Brain microvascular endothelial cell (primary cell): ENCODE data around the gene PTPRJ.

Source experiments
- DNase-seq: peaks from one replicate; pipeline ENCODE4 v3.0.0-alpha.2; 2020
- H3K27ac ChIP-seq: fragments of 250-450 bp; sonication (Bioruptor Pico); 2 replicates; pipeline ENCODE4 v1.5.1; 2020; ENCODE audit warnings: mild to moderate bottlenecking, moderate library complexity
- H3K27me3 ChIP-seq: fragments of 250-450 bp; sonication (Bioruptor Pico); replicated peaks from 2 replicates; pipeline ENCODE4 v1.5.1; 2020; ENCODE audit warnings: mild to moderate bottlenecking
- H3K36me3 ChIP-seq: fragments of 250-450 bp; sonication (Bioruptor Pico); replicated peaks from 2 replicates; pipeline ENCODE4 v1.5.1; 2020; ENCODE audit warnings: mild to moderate bottlenecking
- H3K4me3 ChIP-seq: 2 replicates; pipeline ENCODE4 v1.5.1; 2011; ENCODE audit warnings: low read depth, mild to moderate bottlenecking, control low read depth, low read length, moderate library complexity
- in situ Hi-C: cut with HindIII; loops from 2 replicates; pipeline ENCODE4 v1.10.0; 2017; ENCODE audit warnings: low sequenced_read_pairs, low pct_ligation_motif_present
- TF ChIP-seq, protein P1 (sequence below): IDR thresholded peaks from 2 replicates; pipeline ENCODE4 v1.5.1; 2011; ENCODE audit warnings: low read depth, mild to moderate bottlenecking, moderate library complexity, low read length, control low read depth, inconsistent platforms; ENCODE audit errors: missing control alignments

PTPRJ gene

DNA sequence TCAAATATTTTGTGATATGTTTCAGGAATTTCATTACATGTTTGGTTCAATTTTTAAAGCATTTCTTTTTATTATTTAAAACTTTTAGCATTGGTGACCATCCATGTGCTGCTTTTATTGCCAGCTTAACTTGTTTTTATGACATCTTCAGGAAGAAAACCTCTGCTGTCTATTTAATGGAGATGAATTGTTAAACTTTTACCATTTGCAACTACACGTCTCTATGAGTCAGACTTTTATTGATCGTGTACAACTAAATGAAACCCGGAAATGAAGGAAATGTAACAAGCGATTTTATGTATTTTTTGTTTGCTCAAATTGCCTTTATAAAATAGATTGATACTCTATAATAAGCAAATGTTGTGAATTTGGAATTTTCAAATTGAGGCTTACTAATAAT, 113.0 kb downstream of the PTPRJ start:
- Histone ChIP-seq H3K27ac (no peak overlapping the region), H3K4me3 (no peak overlapping the region), H3K36me3 (no peaks in the 10 kb centered on the region), H3K27me3 (no peaks in the 10 kb centered on the region)
- no peak for DNase-seq
- in situ Hi-C loops: no loop called here
- TF ChIP-seq, protein P1, sequence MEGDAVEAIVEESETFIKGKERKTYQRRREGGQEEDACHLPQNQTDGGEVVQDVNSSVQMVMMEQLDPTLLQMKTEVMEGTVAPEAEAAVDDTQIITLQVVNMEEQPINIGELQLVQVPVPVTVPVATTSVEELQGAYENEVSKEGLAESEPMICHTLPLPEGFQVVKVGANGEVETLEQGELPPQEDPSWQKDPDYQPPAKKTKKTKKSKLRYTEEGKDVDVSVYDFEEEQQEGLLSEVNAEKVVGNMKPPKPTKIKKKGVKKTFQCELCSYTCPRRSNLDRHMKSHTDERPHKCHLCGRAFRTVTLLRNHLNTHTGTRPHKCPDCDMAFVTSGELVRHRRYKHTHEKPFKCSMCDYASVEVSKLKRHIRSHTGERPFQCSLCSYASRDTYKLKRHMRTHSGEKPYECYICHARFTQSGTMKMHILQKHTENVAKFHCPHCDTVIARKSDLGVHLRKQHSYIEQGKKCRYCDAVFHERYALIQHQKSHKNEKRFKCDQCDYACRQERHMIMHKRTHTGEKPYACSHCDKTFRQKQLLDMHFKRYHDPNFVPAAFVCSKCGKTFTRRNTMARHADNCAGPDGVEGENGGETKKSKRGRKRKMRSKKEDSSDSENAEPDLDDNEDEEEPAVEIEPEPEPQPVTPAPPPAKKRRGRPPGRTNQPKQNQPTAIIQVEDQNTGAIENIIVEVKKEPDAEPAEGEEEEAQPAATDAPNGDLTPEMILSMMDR: no peak

DNA sequence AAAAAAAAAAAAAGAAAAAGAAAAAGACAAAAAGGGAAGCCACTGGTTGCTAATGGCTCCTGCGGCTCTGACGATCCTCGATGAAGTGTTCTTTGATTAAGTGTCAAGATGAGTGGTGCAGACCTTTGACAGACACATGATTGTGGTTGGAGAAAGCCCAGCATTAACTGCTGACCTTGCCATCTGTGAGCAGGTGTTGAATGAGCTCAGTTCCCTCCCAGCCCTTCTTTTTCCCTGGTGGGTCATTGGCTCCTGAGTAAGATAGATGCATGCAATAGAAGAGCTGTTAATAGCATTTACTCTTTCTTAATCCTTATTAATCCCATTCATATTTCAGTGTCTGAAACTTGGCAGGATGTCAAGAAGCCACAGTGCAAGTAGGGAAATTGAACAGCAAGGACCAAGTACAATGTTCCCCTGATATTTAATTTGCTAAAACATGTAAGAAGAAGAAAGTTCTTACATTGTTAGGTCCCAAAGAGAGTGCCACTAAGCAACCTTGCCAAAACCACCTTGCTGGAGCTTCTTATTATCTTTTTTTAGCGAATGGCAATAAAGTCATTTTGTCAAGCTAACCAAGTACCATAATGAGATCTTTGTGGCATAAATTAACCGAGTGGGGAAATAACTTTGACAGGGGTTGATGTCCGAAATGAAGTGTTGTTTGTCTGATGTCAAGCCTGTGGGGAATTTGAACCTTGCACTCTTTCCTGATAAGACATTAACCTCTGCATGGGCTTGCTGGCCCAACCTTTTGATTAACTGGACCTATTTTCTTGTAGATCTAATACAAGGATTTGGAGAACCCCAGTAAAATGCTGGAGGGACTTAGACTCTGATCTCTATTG, 113.7 kb downstream of the PTPRJ start:
- no peak for DNase-seq
- Histone ChIP-seq H3K27me3 (no peaks in the 10 kb centered on the region), H3K27ac (no peak overlapping the region), H3K4me3 (no peak overlapping the region), H3K36me3 (no peaks in the 10 kb centered on the region)
- in situ Hi-C loops: no loop called here
- TF ChIP-seq, protein P1: no peak

DNA sequence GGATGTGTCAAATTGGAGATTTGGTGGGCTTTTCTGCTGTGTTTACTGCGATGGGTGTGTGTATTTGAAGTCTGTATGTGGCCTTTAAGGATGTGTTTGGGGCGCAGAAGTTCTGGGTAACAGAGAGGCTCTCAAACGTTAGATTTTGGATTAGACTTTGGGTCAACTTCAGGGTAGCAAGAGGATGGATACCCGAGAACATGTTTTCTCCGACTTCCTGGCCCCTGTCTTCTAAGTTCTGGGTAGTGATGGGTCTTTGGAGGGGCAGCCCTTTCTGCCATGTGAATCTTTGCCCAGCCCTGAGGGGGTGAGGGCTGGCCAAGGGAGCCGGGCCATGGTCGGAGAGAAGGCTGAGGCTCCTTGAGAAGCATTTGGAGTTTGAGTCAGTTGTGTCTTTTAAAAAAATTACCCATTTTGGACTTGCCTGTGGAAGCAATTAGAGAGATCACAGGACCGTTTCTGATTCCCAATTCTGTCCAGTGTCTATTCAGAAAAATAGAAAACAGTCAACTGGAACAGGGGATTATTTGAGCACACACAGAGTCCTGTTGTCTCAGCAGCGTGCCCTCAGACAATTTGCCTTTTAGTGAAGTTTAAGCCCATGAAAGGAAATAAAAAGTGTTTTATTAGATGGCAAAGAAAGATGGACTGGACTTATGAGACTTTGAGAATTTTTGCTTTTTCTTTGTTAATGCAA, 114.4 kb downstream of the PTPRJ start:
- no peak overlapping the region for H3K4me3 ChIP-seq
- TF ChIP-seq, protein P1: no peak
- H3K27me3 ChIP-seq: no peaks in the 10 kb centered on the region
- no peak overlapping the region for H3K27ac ChIP-seq
- no peak for DNase-seq
- in situ Hi-C loops: no loop called here
- no peaks in the 10 kb centered on the region for H3K36me3 ChIP-seq

DNA sequence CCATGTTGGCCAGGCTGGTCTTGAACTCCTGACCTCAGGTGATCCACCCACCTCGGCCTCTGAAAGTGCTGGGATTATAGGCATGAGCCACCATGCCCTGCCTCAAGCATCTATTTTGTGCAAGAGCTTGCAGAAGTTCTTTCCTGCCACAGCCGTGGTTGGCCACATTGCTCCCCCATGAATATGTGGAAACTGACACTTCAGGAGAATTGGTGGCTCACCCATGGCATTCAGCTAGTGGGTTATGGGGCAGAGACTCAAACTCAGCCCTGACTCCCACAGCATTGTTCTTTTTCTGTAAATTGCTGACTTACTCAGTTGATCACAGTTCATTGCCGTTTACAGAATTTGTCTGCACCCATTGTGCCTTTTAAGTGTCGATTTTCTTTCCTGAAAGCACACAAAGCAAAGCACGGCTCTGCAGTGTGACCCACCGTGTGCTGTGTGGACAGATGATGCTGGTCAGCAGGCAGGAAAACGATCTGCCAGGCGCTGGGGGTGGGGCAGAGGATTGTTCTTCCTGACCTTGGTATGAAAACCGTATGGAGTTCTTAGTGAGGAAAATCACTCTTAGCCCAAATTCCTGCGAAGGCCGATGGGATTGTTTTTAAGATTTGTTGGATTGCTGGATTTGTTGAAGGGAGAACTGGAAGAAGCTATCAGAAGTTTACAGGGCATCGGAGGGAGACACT, 115.6 kb downstream of the PTPRJ start:
- no peaks in the 10 kb centered on the region for H3K36me3 ChIP-seq
- no peak overlapping the region for H3K27ac ChIP-seq
- in situ Hi-C loops: no loop called here
- DNase-seq: no peak
- H3K27me3 ChIP-seq: no peaks in the 10 kb centered on the region
- TF ChIP-seq, protein P1: no peak
- H3K4me3 ChIP-seq: no peak overlapping the region

DNA sequence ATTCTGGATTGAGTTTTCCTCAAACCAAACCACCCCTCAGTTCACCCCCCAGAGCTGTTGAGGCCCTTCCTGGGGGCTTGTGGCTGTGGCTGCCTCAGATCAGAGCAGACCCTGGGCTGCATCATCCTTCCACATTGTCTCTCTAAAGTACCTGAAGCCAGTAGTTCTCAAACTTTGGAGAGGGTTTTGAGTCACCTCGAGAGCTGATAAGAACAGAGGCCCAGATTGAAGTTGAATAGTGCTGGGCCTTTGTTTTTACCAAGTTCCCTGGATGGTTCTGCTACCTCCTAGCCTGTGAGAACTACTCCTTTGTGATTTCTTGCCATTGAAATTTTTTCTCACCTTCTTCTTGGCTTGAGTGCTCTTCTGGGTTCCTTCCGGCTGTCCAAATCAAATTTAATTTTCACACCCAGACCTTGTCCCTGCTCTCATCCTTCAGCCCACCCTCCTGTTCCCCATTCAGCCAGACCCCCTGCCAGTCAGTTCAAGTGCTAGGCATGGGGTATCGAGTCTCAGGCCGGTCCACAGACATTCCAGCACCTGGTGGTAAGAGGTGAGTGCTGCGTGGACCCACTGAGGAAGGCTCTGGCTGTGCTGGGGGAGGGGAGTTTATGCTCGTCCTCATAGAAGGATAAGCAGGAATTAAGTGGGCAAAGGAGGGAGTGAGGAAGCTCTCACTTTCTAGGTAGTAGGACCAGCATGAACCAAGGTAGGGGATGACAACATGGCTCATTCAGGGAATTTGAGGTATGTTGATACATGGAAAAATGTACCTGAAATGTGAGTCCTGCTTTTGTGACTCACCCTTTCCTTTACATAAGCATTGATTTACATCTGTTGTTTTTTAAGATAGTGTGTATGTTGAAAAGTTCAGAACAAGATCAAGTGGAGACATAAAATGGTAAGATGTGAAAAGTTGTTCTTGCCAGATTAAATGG, 116.5 kb downstream of the PTPRJ start:
- Histone ChIP-seq H3K36me3 (no peaks in the 10 kb centered on the region), H3K27me3 (no peaks in the 10 kb centered on the region), H3K4me3 (no peak overlapping the region), H3K27ac (no peak overlapping the region)
- in situ Hi-C loops: no loop called here
- DNase-seq: no peak
- TF ChIP-seq, protein P1: peak; percentile 18
